Esophagus (tissue), 2 donors: ENCODE results near the gene PLXNA1. TPM values are rescaled to one million over a fixed set of nuclear protein-coding genes. Genes with fewer than 3 reads are reported as not detected.

Experiments
- H3K27ac ChIP-seq, 2 donors: one replicate each; pipeline ENCODE4 v1.5.1; 2013; ENCODE audit warnings: low read depth in 2 of 2, mild to moderate bottlenecking in 2 of 2, inconsistent platforms in 1 of 2, low read length in 1 of 2, moderate library complexity in 1 of 2
- H3K27me3 ChIP-seq, 2 donors: one replicate each; pipeline ENCODE4 v1.6.1; 2013; ENCODE audit warnings: low read length in 2 of 2, control low read depth in 1 of 2, mild to moderate bottlenecking in 1 of 2; ENCODE audit not compliant: insufficient read depth in 2 of 2, control insufficient read depth in 1 of 2
- H3K36me3 ChIP-seq, 2 donors: one replicate each; pipeline ENCODE4 v1.6.1; 2013; ENCODE audit warnings: low read length in 1 of 2; ENCODE audit not compliant: control insufficient read depth in 2 of 2, insufficient read depth in 2 of 2
- H3K4me1 ChIP-seq, 2 donors: one replicate each; pipeline ENCODE4 v1.6.1; 2013; ENCODE audit warnings: low read length in 1 of 2; ENCODE audit not compliant: control insufficient read depth in 2 of 2, insufficient read depth in 2 of 2
- H3K4me3 ChIP-seq, 2 donors: one replicate each; pipeline ENCODE4 v1.5.1; 2013; ENCODE audit warnings: low read length in 2 of 2, mild to moderate bottlenecking in 2 of 2, low read depth in 1 of 2, moderate library complexity in 1 of 2
- H3K9me3 ChIP-seq, 2 donors: one replicate each; pipeline ENCODE4 v1.6.1; 2013; ENCODE audit warnings: mild to moderate bottlenecking in 2 of 2, low read depth in 1 of 2, low read length in 1 of 2, moderate library complexity in 1 of 2; ENCODE audit not compliant: control insufficient read depth in 2 of 2, insufficient read depth in 1 of 2
- WGBS, 2 donors: extraction: QIAGEN DNeasy Blood & Tissue Kit; methylation state at CpG; one replicate each; pipeline ENCODE4 v1.1.7; 2013; 5-methylcytosine and 5-hydroxymethylcytosine counted together
- polyA plus RNA-seq, 2 donors: library from polyadenylated mRNA; stranded (reverse); fragments of 200-250 nt; gene quantifications; one replicate each; pipeline ENCODE4 v1.2.3, GENCODE V29; 2013
- donor health status: healthy with polysubstance abuse.
- donor health status: Bipolar disorder and iron deficiency.

PLXNA1 gene
- polyA plus RNA-seq, 2 donors = 7.9 to 13.6 TPM

DNA sequence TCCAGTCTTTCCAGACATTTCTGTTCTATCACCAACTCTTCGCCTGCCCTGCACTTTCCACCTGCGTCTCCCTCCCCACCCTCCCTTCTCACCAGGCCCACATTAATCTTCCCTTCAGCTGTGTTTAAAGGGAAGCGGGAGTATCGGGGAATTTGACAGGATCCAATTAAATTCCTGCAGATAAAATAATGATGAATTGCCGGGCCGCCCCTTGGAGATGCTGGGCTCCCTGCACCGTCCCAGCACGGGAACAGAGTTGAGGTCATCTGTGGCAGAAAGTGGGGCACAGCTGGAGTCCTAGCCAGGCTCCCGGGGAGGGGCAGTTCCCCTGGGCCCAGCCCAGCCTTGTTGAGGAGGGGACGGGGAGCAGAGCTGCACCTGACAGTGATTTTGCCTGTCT lies 30.3 kb downstream of the PLXNA1 start:
- no peak overlapping the region for H3K27ac ChIP-seq

DNA sequence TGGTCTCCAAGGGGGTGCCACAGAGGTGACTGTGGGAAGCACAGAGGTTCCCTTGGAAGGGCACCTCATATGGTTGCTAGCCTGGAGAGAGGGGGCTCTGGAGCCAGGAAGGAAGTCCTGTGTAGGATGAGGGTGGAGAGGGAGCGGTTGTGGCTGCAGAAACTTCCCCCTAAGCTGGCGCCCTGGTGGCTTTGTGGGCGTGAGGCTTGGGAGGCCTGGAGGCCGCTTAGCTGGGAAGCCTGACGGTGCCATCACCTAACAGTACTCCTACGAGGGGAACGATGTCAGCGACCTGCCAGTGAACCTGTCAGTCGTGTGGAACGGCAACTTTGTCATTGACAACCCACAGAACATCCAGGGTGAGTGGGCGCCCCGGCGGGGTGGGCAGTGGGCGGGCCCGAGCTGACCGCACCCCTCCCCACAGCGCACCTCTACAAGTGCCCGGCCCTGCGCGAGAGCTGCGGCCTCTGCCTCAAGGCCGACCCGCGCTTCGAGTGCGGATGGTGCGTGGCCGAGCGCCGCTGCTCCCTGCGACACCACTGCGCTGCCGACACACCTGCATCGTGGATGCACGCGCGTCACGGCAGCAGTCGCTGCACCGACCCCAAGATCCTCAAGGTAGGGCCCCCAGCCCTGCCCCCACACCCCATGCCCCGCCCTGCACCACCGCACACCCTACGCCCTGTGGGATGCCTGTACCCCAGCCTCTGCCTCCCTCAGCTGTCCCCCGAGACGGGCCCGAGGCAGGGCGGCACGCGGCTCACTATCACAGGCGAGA lies 31.0 kb downstream of the PLXNA1 start:
- peaks cover 0 to 5% of the 10 kb centered on the region in 2 donors for H3K4me1 ChIP-seq
- H3K9me3 ChIP-seq = no peaks in the 10 kb centered on the region
- no peak overlapping the region for H3K27ac ChIP-seq
- H3K36me3 ChIP-seq = peaks cover 5 to 53% of the 10 kb centered on the region in 2 donors
- WGBS, 2 donors = 91 to 92% methylated on average over 50 of the region's 50 CpGs
- no peak overlapping the region for H3K4me3 ChIP-seq
- no peaks in the 10 kb centered on the region for H3K27me3 ChIP-seq

More for the DNA sequence above, 30.3 kb downstream of the PLXNA1 start:
- peaks cover 5 to 55% of the 10 kb centered on the region in 2 donors for H3K36me3 ChIP-seq
- H3K9me3 ChIP-seq = no peaks in the 10 kb centered on the region
- no peak overlapping the region for H3K4me3 ChIP-seq
- no peaks in the 10 kb centered on the region for H3K27me3 ChIP-seq
- H3K4me1 ChIP-seq = peaks cover 0 to 2% of the 10 kb centered on the region in 2 donors
- WGBS, 2 donors = 87 to 88% methylated on average over 10 of the region's 10 CpGs

DNA sequence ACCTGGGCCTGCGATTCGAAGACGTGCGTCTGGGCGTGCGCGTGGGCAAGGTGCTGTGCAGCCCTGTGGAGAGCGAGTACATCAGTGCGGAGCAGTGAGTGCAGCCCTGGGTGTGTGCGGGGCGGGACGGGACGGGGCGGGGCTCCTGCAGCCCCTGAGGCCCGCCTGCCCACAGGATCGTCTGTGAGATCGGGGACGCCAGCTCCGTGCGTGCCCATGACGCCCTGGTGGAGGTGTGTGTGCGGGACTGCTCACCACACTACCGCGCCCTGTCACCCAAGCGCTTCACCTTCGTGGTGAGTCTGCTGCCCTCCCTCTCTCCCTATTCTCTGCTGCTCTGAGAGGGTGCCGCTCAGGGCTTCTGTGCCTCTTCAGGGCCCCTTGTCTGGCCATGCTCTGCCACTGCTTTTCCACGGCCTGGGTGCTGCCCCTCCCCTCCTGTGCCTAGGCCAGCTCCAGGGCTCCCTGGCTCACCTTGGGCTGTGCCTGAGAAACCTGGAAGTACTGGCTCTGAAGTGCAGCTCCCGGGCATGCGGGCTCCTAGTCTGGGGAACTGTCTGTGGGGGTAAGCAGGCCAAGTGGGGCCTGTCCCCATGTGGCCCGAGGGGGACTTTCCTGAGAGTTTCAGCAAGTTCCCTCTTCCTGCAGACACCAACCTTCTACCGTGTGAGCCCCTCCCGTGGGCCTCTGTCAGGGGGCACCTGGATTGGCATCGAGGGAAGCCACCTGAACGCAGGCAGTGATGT lies 31.8 kb downstream of the PLXNA1 start:
- Histone ChIP-seq H3K4me1 (peaks cover 5 to 6% of the 10 kb centered on the region in 2 donors), H3K27ac (no peak overlapping the region), H3K27me3 (no peaks in the 10 kb centered on the region), H3K36me3 (peaks cover 5 to 55% of the 10 kb centered on the region in 2 donors), H3K9me3 (no peaks in the 10 kb centered on the region), H3K4me3 (no peak overlapping the region)
- WGBS, 2 donors = 77 to 83% methylated on average over 31 to 35 of the region's 35 CpGs

DNA sequence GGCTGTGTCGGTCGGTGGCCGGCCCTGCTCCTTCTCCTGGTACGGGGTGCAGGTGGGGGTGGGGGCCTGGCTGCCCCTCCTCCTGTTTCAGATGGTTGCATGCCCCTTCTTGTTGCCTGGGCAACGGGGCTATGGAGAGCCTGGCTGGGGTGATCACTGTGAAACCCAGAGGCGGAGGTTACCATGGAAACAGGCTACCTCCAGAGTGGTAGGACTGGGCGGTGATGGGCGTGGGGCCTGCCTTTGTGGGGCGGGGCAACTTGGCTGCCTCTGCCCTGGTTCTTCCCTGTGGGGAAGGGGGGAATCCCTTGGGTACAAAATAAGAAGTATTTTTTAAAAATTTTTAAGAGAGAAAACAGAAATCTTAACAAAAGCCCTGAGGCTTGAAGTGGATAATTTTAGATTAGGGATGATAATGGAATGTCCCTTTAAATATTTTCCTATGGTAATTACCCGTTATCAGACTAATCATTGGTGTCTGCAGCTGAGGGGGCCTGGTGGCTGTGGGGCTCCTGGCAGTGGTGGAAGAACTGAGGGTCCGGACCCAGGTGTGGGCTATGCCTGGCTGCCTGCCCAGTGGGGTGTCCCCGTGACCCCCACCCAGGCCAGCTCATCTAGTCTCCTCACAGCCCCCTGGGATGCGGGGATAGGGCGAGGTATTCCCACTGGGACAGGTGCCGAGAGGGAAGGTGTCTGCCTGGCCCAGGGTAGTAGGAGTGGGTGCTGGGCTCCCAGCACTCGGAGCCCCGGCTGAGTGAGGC lies 32.5 kb downstream of the PLXNA1 start:
- Histone ChIP-seq H3K9me3 (no peaks in the 10 kb centered on the region), H3K27ac (no peak overlapping the region), H3K36me3 (peaks cover 5 to 62% of the 10 kb centered on the region in 2 donors), H3K4me1 (peaks cover 5 to 7% of the 10 kb centered on the region in 2 donors), H3K27me3 (no peaks in the 10 kb centered on the region), H3K4me3 (no peak overlapping the region)
- WGBS, 2 donors = 79 to 81% methylated on average over 17 of the region's 17 CpGs

DNA sequence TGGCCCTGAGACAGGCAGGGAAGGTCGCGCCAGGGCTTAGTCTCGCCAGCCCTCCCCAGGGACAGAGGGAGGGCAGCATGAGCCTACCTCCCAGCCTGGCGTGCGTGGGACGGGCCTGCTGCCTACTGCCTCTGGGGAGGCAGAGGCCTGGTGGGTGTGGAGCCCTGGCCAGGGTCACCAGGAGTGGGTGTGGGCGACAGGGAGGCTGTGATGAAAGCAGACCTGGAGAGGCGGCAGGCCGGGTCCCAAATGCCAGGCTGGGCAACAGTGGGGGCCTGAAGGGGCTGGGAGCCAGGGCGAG lies 33.1 kb downstream of the PLXNA1 start:
- no peak overlapping the region for H3K4me3 ChIP-seq
- H3K27ac ChIP-seq = no peak overlapping the region
- H3K36me3 ChIP-seq = peaks cover 5 to 64% of the 10 kb centered on the region in 2 donors
- H3K9me3 ChIP-seq = no peaks in the 10 kb centered on the region
- 91 to 95% methylated on average over 10 of the region's 10 CpGs for WGBS, 2 donors
- H3K27me3 ChIP-seq = no peaks in the 10 kb centered on the region
- peaks cover 5 to 7% of the 10 kb centered on the region in 2 donors for H3K4me1 ChIP-seq

DNA sequence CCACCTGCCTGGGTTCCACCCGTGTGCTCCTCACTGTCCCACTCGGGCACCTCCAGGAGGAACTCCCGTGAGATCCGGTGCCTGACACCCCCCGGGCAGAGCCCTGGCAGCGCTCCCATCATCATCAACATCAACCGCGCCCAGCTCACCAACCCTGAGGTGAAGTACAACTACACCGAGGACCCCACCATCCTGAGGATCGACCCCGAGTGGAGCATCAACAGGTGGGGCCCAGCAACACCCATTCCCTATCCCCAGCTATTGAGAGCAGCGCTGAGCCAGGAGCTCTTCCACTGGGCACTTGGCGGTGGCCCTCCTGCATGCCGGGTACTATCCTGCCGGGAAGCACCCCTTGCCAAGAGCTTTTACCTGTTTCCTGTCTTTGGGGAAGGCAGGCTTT lies 33.5 kb downstream of the PLXNA1 start:
- no peaks in the 10 kb centered on the region for H3K27me3 ChIP-seq
- peaks cover 5 to 7% of the 10 kb centered on the region in 2 donors for H3K4me1 ChIP-seq
- H3K9me3 ChIP-seq = no peaks in the 10 kb centered on the region
- H3K36me3 ChIP-seq = peaks cover 5 to 68% of the 10 kb centered on the region in 2 donors
- H3K27ac ChIP-seq = no peak overlapping the region
- no peak overlapping the region for H3K4me3 ChIP-seq
- 89 to 90% methylated on average over 15 of the region's 15 CpGs for WGBS, 2 donors

DNA sequence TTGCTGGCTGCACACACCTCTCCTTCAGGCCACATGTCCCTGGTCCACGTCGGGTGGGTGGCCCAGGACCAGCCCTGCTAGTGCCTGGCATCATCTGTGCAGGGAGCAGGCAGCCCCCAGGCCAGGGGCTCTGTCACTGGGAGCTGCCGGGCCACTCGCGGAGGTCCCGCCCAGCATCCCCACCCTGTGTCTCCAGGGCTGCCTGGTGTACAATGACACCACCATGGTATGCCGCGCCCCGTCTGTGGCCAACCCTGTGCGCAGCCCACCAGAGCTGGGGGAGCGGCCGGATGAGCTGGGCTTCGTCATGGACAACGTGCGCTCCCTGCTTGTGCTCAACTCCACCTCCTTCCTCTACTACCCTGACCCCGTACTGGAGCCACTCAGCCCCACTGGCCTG lies 34.3 kb downstream of the PLXNA1 start:
- Histone ChIP-seq H3K9me3 (no peaks in the 10 kb centered on the region), H3K4me1 (peaks cover 3 to 7% of the 10 kb centered on the region in 2 donors), H3K27ac (no peak overlapping the region), H3K36me3 (peaks cover 6 to 70% of the 10 kb centered on the region in 2 donors), H3K4me3 (no peak overlapping the region), H3K27me3 (no peaks in the 10 kb centered on the region)
- WGBS, 2 donors = 93 to 96% methylated on average over 16 of the region's 16 CpGs

DNA sequence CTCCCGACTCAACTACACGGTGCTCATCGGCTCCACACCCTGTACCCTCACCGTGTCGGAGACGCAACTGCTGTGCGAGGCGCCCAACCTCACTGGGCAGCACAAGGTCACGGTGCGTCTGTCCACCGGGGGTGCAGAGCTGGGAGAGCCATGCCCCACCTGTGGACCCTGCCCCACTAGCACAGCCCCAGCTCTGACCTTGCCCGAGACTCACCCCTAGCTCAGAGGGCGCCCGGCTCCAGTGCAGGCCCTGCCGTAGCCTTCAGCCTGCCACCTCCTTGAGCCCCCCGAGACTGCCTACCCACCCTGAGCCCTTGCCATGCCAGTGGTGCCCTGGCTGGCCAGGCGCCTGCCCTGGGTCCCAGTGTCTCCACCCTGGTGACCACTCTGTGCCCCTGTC lies 34.9 kb downstream of the PLXNA1 start:
- H3K27me3 ChIP-seq = no peaks in the 10 kb centered on the region
- no peak overlapping the region for H3K27ac ChIP-seq
- H3K9me3 ChIP-seq = no peaks in the 10 kb centered on the region
- H3K4me1 ChIP-seq = peaks cover 3 to 7% of the 10 kb centered on the region in 2 donors
- WGBS, 2 donors = 97% methylated on average over 17 of the region's 17 CpGs
- H3K36me3 ChIP-seq = peaks cover 9 to 68% of the 10 kb centered on the region in 2 donors
- H3K4me3 ChIP-seq = no peak overlapping the region

DNA sequence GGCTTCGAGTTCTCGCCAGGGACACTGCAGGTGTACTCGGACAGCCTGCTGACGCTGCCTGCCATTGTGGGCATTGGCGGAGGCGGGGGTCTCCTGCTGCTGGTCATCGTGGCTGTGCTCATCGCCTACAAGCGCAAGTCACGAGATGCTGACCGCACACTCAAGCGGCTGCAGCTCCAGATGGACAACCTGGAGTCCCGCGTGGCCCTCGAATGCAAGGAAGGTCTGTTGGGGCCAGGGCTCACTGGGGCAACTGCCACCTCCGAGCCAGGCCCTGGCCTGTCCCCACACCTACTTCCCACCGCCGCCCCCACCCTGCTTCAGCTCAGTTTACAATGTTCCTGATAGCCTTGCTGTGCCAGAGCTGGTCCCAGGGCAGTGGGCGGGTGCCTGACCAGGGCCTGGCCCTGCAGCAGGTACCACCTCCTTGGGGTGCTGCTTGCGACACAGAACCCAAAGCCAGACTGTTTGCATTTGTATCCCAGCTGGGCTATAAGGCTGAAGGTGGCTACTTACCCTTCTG lies 35.5 kb downstream of the PLXNA1 start:
- Histone ChIP-seq H3K4me3 (no peak overlapping the region), H3K4me1 (peaks cover 3 to 7% of the 10 kb centered on the region in 2 donors), H3K36me3 (peaks cover 9 to 68% of the 10 kb centered on the region in 2 donors), H3K9me3 (no peaks in the 10 kb centered on the region), H3K27me3 (no peaks in the 10 kb centered on the region), H3K27ac (no peak overlapping the region)
- 95 to 97% methylated on average over 20 of the region's 20 CpGs for WGBS, 2 donors
